Tibial nerve (tissue), 4 donors: ENCODE results near the gene FSD1.

Experiments used
- EP300 ChIP-seq, 2 donors: sonication (generic); formaldehyde crosslinking; IDR thresholded peaks; one replicate each; pipeline ENCODE4 v1.6.1; 2017; ENCODE audit warnings: antibody characterized with exemption in 2 of 2, mild to moderate bottlenecking in 1 of 2
- POLR2A ChIP-seq, 2 donors: fragments of 450-650 bp; IDR thresholded peaks; one replicate each; pipeline ENCODE4 v1.6.1; 2017; ENCODE audit warnings: antibody characterized with exemption in 2 of 2, mild to moderate bottlenecking in 2 of 2, moderate library complexity in 2 of 2
- TF ChIP-seq, protein P1 (sequence below), 5 experiments: fragments of 200-600 bp in 3 of 5; fragments of 450-650 bp in 2 of 5; sonication (generic) in 3 of 5; IDR thresholded peaks; one replicate each; pipeline ENCODE4 v1.5.1; 2016 to 2019; ENCODE audit warnings: antibody characterized with exemption in 5 of 5, mild to moderate bottlenecking in 3 of 5, moderate library complexity in 2 of 5

DNA sequence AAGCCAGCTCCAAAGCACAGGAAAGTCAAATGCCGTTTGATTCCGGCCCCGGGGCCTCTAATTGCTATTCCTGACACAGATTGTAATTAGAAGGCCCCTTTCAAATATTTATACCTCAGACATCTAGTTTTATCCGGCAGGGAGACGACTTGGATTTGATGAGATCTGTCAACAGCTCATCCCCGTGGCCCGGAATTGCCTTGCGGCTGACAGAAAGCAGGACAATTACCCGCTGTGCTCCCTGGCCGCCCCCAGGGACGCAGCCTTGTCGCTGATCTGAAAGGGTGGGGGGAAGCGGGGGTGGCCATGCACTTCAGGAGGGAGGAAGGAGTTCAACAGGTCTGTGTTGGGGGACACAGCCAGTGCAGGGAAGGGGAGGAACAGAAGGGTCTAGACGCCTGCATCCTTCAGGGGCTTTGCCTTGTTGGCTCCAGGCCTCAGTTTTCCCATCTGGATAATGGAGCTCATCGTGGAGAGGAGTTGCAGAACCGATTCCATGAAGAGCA, 27.2 kb upstream of the FSD1 start:
- TF ChIP-seq, protein P1, sequence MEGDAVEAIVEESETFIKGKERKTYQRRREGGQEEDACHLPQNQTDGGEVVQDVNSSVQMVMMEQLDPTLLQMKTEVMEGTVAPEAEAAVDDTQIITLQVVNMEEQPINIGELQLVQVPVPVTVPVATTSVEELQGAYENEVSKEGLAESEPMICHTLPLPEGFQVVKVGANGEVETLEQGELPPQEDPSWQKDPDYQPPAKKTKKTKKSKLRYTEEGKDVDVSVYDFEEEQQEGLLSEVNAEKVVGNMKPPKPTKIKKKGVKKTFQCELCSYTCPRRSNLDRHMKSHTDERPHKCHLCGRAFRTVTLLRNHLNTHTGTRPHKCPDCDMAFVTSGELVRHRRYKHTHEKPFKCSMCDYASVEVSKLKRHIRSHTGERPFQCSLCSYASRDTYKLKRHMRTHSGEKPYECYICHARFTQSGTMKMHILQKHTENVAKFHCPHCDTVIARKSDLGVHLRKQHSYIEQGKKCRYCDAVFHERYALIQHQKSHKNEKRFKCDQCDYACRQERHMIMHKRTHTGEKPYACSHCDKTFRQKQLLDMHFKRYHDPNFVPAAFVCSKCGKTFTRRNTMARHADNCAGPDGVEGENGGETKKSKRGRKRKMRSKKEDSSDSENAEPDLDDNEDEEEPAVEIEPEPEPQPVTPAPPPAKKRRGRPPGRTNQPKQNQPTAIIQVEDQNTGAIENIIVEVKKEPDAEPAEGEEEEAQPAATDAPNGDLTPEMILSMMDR (IDR thresholded peaks at IDR 0.05), result no peak
- no peak for TF ChIP-seq EP300 (IDR thresholded peaks at IDR 0.05)
- no peak for TF ChIP-seq POLR2A (IDR thresholded peaks at IDR 0.05)
